Amniotic epithelial cell (primary cell): Measurements from ENCODE around the gene UGT1A7.
"Not testable (repeated sequence)": the region's sequence is repeated elsewhere in the genome, so short reads cannot be mapped to it uniquely, and the experiment has no call there.

Experiments
- DNase-seq: peaks from one replicate; pipeline ENCODE4 v3.0.0-alpha.2; 2010; ENCODE audit warnings: low read depth

Gene UGT1A7

GRCh38 chr2:233681521-233682099 is at the start of gene UGT1A7:
UGT1A7 (plus strand) TSS chr2:233681901; CDS start chr2:233681938, 37 bp downstream.
- DNase-seq = no peak

DNA sequence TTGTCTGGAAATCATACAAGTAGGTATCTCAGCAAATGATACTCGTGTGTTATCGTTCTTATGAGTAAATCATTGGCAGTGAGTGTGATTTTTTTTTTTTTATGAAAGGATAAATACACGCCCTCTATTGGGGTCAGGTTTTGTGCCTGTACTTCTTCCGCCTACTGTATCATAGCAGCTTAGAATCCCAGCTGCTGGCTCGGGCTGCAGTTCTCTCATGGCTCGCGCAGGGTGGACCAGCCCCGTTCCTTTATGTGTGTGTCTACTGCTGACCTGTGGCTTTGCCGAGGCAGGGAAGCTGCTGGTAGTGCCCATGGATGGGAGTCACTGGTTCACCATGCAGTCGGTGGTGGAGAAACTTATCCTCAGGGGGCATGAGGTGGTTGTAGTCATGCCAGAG is 45.4 kb upstream of the UGT1A7 start, which contains the start of gene UGT1A10:
UGT1A10 (plus strand) TSS at position 143 of the 400 bp plus-strand sequence; CDS start at position 218, 75 bp downstream.
- not testable (repeated sequence) for DNase-seq

GRCh38 chr2:233638836-233639235 is 42.9 kb upstream of the UGT1A7 start:
- DNase-seq = no peak

DNA sequence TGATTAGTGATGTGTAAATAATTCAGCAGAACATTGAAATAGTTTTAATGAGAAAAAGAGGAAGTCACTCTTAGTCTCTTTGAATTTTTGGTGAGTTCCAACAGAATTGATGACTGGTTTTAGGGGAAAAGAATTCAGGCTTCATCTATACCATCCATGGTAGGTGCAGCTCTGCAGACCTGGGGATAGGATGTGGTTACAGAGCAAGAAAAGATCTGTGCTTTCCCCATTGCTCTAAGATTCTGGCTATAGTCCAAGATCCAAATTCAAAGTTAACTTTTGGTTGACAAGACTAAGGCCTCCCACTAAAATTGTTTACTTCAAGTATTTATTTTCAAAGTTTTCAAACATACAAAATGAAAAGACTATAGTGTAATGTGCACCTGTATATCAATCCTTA is 41.8 kb upstream of the UGT1A7 start:
- no peak for DNase-seq

GRCh38 chr2:233643128-233643527 is 38.6 kb upstream of the UGT1A7 start:
- peak; percentile 12 for DNase-seq

DNA sequence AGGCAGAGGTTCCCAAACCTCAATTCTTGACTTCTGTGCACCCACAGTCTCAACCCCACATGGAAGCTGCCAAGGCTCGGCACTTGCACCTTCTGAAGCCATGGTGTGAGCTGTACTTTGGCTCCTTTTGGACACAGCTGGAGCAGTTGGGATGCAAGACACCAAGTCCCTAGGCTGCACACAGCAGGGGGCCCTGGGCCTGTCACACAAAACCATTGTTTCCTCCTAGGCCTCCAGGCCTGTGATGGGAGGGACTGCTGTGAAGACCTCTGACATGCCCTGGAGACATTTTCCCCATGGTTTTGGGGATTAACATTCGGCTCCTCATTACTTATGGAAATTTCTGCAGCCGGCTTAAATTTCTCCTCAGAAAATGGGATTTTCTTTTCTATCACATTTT is 35.7 kb upstream of the UGT1A7 start:
- not testable (repeated sequence) for DNase-seq

DNA sequence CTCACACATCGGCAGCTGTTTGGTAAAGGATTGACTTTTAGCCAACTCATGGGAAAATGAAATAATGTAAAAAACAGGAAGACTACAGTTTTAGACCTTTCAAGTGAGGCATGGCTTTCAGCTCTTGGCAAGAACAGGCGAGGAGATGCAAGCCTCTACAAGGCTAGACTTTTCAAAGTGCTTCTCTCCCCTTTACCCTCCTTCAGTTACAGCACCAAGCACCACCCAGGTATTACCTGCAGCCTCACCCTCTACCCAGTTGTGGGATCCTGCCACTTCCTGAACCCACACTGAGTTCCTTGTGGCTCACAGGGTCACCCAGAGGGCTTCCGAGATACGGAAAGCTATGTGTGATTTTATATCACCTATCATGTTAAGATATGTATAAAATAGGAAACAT is 30.7 kb upstream of the UGT1A7 start:
- DNase-seq = no peak

DNA sequence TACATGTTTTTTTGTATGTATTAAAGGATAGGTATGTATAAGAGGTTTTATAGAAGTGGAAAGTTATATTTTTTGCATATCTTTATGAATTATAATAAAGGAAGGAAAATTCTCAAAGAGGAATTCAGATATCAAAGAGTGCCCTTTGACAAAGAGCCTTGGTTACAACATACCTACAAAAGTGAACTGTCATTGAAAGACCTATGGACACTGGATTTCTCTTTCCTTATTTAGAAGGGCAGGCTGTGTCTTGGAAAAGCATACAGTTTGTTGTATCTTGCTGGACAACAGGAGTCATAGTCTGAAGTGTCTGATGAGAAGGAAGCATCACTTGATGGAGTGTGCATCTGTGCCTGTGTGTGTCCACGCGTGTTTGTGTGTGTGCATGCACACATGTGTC is 30.3 kb upstream of the UGT1A7 start:
- no peak for DNase-seq

GRCh38 chr2:233654501-233654900 is 27.2 kb upstream of the UGT1A7 start:
- DNase-seq = no peak

GRCh38 chr2:233655043-233655442 is 26.7 kb upstream of the UGT1A7 start:
- DNase-seq = no peak

DNA sequence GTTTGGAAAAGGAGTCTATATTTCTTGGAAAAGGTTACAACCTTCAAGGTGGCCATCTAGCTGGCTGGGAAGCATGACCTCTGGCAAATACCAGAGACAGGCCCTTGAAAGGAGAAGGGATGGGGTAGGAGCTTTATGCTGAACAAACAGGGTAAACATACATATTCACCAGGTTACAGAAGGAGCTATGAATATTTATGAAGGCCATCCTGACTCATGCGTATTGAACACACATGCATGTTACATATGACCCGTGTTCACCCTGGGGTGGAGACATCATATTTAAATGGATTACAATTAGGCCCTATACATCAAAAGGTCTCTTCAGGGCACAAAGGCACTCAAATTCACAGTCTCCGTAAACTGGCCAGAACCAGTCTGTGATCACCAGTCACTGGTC is 25.8 kb upstream of the UGT1A7 start:
- DNase-seq = not testable (repeated sequence)

DNA sequence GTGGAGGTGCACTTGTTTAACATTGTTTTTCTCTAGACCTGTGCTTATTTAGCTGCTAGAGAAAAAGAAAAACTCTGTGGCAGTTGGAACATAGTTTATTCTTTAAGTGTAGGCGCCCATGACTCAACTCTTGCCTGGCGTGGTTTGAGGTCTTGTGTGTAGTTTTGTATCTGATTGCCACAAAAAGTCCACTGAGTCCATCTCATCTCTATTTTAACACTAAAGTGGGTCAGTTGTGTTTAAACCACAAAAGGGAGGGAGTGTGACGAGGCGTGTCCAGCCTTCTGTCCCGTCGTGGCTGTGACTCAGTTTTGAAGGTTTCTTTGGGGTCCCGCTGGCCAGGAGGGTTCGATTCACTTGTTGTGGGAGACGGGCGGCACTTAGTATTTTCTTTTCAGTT is 25.3 kb upstream of the UGT1A7 start:
- no peak for DNase-seq

GRCh38 chr2:233658610-233659009 is 23.1 kb upstream of the UGT1A7 start:
- no peak for DNase-seq

- no peak for DNase-seq
These were observed 17.8 kb upstream of the UGT1A7 start for GRCh38 chr2:233663911-233664310.

- no peak for DNase-seq
These were observed 13.0 kb upstream of the UGT1A7 start for GRCh38 chr2:233668605-233669260.

GRCh38 chr2:233671290-233672161 is 10.2 kb upstream of the UGT1A7 start, which contains the start of gene UGT1A9:
UGT1A9 (plus strand) TSS chr2:233671898; CDS start chr2:233671935, 37 bp downstream.
- no peak for DNase-seq

DNA sequence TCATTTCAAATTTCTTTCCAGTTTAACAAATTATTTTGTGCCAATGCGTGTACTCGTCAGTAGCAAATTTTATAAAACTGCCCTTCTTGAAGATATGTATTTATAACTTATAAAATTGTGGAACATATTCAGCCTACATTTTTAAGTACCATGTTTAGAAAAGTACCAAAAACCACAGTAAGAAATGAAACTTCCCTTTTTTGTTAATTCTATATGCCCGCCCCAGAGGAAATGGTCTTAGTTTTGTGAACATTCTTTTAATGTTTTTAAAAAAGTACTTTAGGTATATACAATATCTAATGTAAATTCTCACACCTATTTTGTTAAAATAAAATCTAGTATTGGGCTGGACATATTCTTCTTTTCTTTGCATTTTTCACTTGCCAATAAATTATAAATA is 8.8 kb upstream of the UGT1A7 start:
- no peak for DNase-seq

GRCh38 chr2:233673896-233674295 is 7.8 kb upstream of the UGT1A7 start:
- no peak for DNase-seq

GRCh38 chr2:233674314-233674713 is 7.4 kb upstream of the UGT1A7 start:
- no peak for DNase-seq

DNA sequence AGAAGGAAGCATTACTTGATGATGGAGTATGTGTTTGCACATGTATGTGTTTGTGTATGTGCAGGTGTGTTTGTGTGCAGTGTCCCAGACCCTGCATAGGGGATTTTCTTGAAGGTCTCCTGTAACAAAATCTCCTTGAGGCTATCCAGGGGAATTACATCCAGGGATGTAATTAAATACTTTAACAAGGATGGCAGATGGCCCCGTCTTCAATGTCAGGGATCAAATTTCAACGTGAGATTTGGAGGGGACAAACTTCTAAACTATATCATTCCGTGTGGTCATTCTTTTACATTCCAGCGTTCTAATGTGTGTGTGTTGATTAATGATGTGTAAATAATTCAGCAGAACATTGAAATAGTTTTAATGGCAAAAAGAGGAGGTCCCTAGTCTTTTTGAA is 6.7 kb upstream of the UGT1A7 start:
- DNase-seq = no peak

DNA sequence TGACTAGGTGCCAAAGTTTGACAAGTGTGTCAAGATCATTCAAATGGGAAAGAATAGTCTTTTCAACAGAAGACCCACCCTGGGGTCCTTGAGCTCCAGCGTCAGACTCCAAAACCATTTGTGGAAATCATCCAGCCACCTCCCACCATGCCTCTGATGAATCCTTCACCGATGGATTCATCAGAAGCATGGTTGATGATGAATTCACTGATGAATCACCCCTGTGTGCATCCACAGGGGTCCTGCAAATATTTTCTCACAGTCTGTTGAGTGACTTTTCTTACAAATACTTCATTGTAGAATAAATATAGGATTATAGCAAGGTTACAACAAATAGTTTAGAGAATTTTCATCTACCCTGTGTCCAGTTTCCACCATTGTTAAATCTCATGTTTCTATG is 5.7 kb upstream of the UGT1A7 start:
- DNase-seq = no peak

- no peak for DNase-seq
These were observed 2.5 kb upstream of the UGT1A7 start for GRCh38 chr2:233679196-233679595.
